OCI-LY1 (cell line): ENCODE results near the gene GATA6.

Source experiments
- H2AFZ ChIP-seq: fragments of 200-600 bp; sonication (generic), shearing (Covaris generic); 2 replicates; pipeline ENCODE4 v1.6.0; 2014; ENCODE audit warnings: antibody characterized with exemption, mild to moderate bottlenecking, low read length
- H3F3A ChIP-seq: fragments of 200-600 bp; sonication (generic), shearing (Covaris generic); 2 replicates; pipeline ENCODE4 v1.6.0; 2014; ENCODE audit warnings: mild to moderate bottlenecking, antibody characterized with exemption, low read length, moderate library complexity; ENCODE audit not compliant: insufficient read depth
- H3K27ac ChIP-seq: fragments of 200-600 bp; sonication (generic); 2 replicates; pipeline ENCODE4 v1.5.1; 2014; ENCODE audit warnings: low read length, mixed run types, mild to moderate bottlenecking, low read depth; ENCODE audit not compliant: poor library complexity, severe bottlenecking
- H3K27me3 ChIP-seq: fragments of 200-600 bp; sonication (generic); 2 replicates; pipeline ENCODE4 v1.6.0; 2014; ENCODE audit warnings: antibody characterized with exemption, mild to moderate bottlenecking, low read length, moderate library complexity; ENCODE audit not compliant: insufficient read depth
- H3K36me3 ChIP-seq: fragments of 200-600 bp; sonication (generic); 2 replicates; pipeline ENCODE4 v1.6.1; 2014; ENCODE audit warnings: mild to moderate bottlenecking, antibody characterized with exemption, low read length, moderate library complexity, mixed read lengths; ENCODE audit not compliant: insufficient read depth
- H3K4me1 ChIP-seq: fragments of 200-600 bp; sonication (generic); 2 replicates; pipeline ENCODE4 v1.5.1; 2014; ENCODE audit warnings: mild to moderate bottlenecking, low read length, moderate library complexity; ENCODE audit not compliant: insufficient read depth, severe bottlenecking
- H3K4me2 ChIP-seq: fragments of 200-600 bp; sonication (generic), shearing (Covaris generic); 2 replicates; pipeline ENCODE4 v1.6.1; 2014; ENCODE audit warnings: low read length
- H3K4me3 ChIP-seq: fragments of 200-600 bp; sonication (generic); 2 replicates; pipeline ENCODE4 v1.5.1; 2014; ENCODE audit warnings: low read length, low read depth, mild to moderate bottlenecking, mixed read lengths; ENCODE audit not compliant: poor library complexity, severe bottlenecking
- H3K79me2 ChIP-seq: fragments of 200-600 bp; shearing (Covaris generic); 2 replicates; pipeline ENCODE4 v1.6.1; 2016; ENCODE audit warnings: mixed run types, low read length, mixed read lengths; ENCODE audit not compliant: insufficient read depth
- H3K9ac ChIP-seq: fragments of 200-600 bp; sonication (generic), shearing (Covaris generic); 2 replicates; pipeline ENCODE4 v1.6.1; 2014; ENCODE audit warnings: mild to moderate bottlenecking, low read length, mixed read lengths
- H3K9me2 ChIP-seq: fragments of 200-600 bp; sonication (generic), shearing (Covaris generic); 2 replicates; pipeline ENCODE4 v1.6.1; 2014; ENCODE audit warnings: low read depth, mild to moderate bottlenecking, low read length, mixed read lengths
- H3K9me3 ChIP-seq: fragments of 200-600 bp; shearing (Covaris generic); 2 replicates; pipeline ENCODE4 v1.6.1; 2014; ENCODE audit warnings: low read length, mixed read lengths
- H4K20me1 ChIP-seq: fragments of 200-600 bp; sonication (generic), shearing (Covaris generic); 2 replicates; pipeline ENCODE4 v1.6.0; 2016; ENCODE audit warnings: mild to moderate bottlenecking, low read length; ENCODE audit not compliant: insufficient read depth
- CTCF ChIP-seq: fragments of 200-600 bp; sonication (generic), shearing (Covaris generic); IDR thresholded peaks from 2 replicates; pipeline ENCODE4 v1.5.1; 2017; ENCODE audit warnings: mild to moderate bottlenecking, antibody characterized with exemption, low read length, moderate library complexity, mixed read lengths
- EZH2 ChIP-seq: fragments of 200-600 bp; sonication (generic), shearing (Covaris generic); IDR thresholded peaks from 2 replicates; pipeline ENCODE4 v1.8.0; 2017; ENCODE audit warnings: borderline replicate concordance, mixed run types, mild to moderate bottlenecking, antibody characterized with exemption, low read length, moderate library complexity, mixed read lengths

Gene GATA6

GRCh38 chr18:22161090-22161489 lies 8.3 kb upstream of the GATA6 start:
- no peak overlapping the region for H3K4me2 ChIP-seq
- no peaks in the 10 kb centered on the region for H3K4me1 ChIP-seq
- no peaks in the 10 kb centered on the region for H3F3A ChIP-seq
- H3K27ac ChIP-seq = no peak overlapping the region
- H4K20me1 ChIP-seq = no peaks in the 10 kb centered on the region
- H2AFZ ChIP-seq = no peak overlapping the region
- H3K9ac ChIP-seq = no peak overlapping the region
- no peaks in the 10 kb centered on the region for H3K9me3 ChIP-seq
- no peaks in the 10 kb centered on the region for H3K27me3 ChIP-seq
- H3K9me2 ChIP-seq = no peaks in the 10 kb centered on the region
- TF ChIP-seq CTCF = no peak
- no peak for TF ChIP-seq EZH2
- no peaks in the 10 kb centered on the region for H3K36me3 ChIP-seq
- H3K79me2 ChIP-seq = no peaks in the 10 kb centered on the region
- H3K4me3 ChIP-seq = no peak overlapping the region

GRCh38 chr18:22163416-22164161 lies 5.8 kb upstream of the GATA6 start:
- Histone ChIP-seq H3K9ac (no peak overlapping the region), H3K27ac (no peak overlapping the region), H3F3A (no peaks in the 10 kb centered on the region), H3K4me1 (no peaks in the 10 kb centered on the region), H3K27me3 (no peaks in the 10 kb centered on the region), H3K36me3 (no peaks in the 10 kb centered on the region), H3K4me3 (no peak overlapping the region), H4K20me1 (no peaks in the 10 kb centered on the region), H3K4me2 (no peak overlapping the region), H2AFZ (no peak overlapping the region), H3K9me2 (no peaks in the 10 kb centered on the region), H3K9me3 (no peaks in the 10 kb centered on the region), H3K79me2 (no peaks in the 10 kb centered on the region)
- no peak for TF ChIP-seq EZH2
- no peak for TF ChIP-seq CTCF

- H3K4me1 ChIP-seq = no peaks in the 10 kb centered on the region
- no peaks in the 10 kb centered on the region for H4K20me1 ChIP-seq
- no peaks in the 10 kb centered on the region for H3K9me3 ChIP-seq
- no peaks in the 10 kb centered on the region for H3K27me3 ChIP-seq
- H2AFZ ChIP-seq = no peak overlapping the region
- H3K27ac ChIP-seq = no peak overlapping the region
- TF ChIP-seq CTCF = no peak
- TF ChIP-seq EZH2 = no peak
- H3K79me2 ChIP-seq = no peaks in the 10 kb centered on the region
- no peak overlapping the region for H3K4me3 ChIP-seq
- H3K4me2 ChIP-seq = no peak overlapping the region
- H3K36me3 ChIP-seq = no peaks in the 10 kb centered on the region
- H3F3A ChIP-seq = no peaks in the 10 kb centered on the region
- no peak overlapping the region for H3K9ac ChIP-seq
- H3K9me2 ChIP-seq = no peaks in the 10 kb centered on the region
Observed at GRCh38 chr18:22164337-22165048, 4.9 kb upstream of the GATA6 start.
